Fibroblast of mammary gland (primary cell): ENCODE data around the gene RYR2.
A peak's percentile ranks its signal among the peaks of the same experiment; 100 is the strongest.

Experiments
- DNase-seq: peaks from one replicate; pipeline ENCODE4 v3.0.0-alpha.2; 2010; ENCODE audit warnings: low read depth
- H3K4me3 ChIP-seq: 2 replicates; pipeline ENCODE4 v1.5.1; 2011; ENCODE audit warnings: low read depth, mild to moderate bottlenecking, low read length, moderate library complexity; ENCODE audit not compliant: control insufficient read depth
- TF ChIP-seq, protein P1 (sequence below): conservative IDR thresholded peaks from 2 replicates; pipeline ENCODE4 v1.5.1; 2011; ENCODE audit warnings: low read depth, low read length, inconsistent platforms; ENCODE audit not compliant: control insufficient read depth, insufficient read depth

Gene RYR2

DNA sequence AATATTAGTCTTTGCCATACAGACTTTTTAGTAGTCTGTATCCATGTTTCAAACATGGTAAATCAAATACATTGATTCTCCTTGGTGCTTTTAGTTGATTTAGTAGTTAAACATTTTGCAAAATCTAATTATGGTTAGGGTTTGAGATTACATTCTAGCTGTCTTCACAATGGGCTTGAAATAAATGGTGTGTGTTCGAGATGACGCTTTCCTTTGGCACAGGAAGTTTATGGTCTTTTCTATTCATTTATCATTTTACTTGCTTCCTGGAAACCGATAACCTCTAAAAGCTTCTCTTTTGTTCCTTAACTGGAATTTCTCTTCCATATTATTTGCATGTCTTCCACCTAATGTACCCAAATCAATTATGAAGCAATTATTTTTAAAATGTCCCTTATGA, 810.4 kb downstream of the RYR2 start:
- TF ChIP-seq, protein P1, sequence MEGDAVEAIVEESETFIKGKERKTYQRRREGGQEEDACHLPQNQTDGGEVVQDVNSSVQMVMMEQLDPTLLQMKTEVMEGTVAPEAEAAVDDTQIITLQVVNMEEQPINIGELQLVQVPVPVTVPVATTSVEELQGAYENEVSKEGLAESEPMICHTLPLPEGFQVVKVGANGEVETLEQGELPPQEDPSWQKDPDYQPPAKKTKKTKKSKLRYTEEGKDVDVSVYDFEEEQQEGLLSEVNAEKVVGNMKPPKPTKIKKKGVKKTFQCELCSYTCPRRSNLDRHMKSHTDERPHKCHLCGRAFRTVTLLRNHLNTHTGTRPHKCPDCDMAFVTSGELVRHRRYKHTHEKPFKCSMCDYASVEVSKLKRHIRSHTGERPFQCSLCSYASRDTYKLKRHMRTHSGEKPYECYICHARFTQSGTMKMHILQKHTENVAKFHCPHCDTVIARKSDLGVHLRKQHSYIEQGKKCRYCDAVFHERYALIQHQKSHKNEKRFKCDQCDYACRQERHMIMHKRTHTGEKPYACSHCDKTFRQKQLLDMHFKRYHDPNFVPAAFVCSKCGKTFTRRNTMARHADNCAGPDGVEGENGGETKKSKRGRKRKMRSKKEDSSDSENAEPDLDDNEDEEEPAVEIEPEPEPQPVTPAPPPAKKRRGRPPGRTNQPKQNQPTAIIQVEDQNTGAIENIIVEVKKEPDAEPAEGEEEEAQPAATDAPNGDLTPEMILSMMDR = no peak
- DNase-seq = no peak
- no peak overlapping the region for H3K4me3 ChIP-seq

DNA sequence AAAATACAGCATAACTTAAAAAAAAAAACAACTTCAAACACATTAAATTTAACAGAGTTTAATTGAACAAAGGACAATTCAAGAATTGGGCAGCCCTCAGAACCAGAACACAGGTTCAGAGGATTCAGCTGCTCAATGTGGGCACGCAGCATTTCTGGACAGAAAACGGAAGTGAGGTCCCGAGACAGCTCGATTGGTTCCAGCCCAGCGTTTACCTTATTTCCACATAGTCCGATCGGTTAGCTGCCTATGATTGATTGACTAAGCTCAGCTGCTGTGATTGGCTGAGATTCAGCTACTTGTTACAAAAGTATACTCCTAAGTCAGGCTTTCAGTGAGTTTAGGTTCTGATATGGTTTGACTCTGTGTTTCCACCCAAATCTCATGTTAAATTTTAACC, 815.5 kb downstream of the RYR2 start:
- DNase-seq = no peak
- H3K4me3 ChIP-seq = no peak overlapping the region
- TF ChIP-seq, protein P1 = no peak

DNA sequence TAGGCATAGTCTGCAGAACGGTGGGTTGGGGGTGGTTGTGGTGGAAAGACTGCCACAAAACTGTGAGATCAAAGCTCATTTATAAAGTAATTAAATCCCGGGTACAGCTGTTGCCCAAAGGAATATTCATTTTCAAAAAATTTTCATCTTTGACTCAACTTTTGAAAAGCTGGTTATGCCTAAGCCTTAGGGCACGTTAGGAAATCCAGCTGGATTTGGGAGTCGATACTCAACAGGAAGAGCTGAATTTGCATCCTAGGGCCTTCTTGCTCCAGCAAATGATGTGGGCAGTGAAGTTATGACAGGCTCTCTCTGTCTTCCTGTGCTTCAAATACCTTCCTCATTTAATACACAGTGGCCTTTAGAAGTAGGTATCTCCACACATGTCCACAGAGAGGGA, 817.0 kb downstream of the RYR2 start:
- DNase-seq = no peak
- TF ChIP-seq, protein P1 = no peak
- no peak overlapping the region for H3K4me3 ChIP-seq

DNA sequence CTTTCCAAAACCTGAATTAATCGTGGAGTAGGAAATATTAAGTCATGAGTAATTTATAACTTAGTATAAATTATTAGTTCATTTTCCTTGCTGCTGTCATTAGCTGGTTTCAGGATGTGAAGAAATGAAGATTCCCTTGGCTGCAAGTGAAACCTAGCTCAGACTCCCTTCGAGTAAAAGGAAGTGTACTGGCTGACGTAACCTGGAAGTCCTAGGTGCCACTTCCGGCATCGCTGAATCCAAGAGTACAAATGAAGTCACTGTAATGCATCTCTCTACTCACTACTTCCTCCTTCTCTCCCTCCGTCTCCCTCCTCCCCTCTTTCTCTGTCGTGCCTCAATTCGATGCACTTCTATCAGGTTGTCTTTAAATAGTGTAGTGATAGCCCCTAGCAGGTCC, 820.0 kb downstream of the RYR2 start:
- DNase-seq = no peak
- H3K4me3 ChIP-seq = no peak overlapping the region
- TF ChIP-seq, protein P1 = no peak

DNA sequence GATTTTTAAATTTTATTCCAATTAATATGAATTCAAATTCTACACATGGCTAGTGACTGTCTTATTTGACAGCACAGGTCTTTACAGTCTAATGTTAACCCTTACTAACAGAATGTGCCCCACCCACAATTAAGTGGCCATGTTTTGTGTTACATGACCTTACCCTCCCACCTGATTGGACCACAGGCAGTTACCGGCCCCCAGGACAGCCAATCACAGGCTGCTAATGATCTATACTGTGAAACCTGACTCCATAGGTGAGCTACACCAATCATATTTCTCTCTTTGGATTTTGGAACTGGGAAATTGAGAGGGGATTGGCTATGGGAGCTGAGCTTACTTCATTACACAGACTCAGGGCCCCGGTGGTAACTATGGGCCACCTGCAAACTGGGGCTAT, 821.2 kb downstream of the RYR2 start:
- DNase-seq = no peak
- TF ChIP-seq, protein P1 = no peak
- no peak overlapping the region for H3K4me3 ChIP-seq

DNA sequence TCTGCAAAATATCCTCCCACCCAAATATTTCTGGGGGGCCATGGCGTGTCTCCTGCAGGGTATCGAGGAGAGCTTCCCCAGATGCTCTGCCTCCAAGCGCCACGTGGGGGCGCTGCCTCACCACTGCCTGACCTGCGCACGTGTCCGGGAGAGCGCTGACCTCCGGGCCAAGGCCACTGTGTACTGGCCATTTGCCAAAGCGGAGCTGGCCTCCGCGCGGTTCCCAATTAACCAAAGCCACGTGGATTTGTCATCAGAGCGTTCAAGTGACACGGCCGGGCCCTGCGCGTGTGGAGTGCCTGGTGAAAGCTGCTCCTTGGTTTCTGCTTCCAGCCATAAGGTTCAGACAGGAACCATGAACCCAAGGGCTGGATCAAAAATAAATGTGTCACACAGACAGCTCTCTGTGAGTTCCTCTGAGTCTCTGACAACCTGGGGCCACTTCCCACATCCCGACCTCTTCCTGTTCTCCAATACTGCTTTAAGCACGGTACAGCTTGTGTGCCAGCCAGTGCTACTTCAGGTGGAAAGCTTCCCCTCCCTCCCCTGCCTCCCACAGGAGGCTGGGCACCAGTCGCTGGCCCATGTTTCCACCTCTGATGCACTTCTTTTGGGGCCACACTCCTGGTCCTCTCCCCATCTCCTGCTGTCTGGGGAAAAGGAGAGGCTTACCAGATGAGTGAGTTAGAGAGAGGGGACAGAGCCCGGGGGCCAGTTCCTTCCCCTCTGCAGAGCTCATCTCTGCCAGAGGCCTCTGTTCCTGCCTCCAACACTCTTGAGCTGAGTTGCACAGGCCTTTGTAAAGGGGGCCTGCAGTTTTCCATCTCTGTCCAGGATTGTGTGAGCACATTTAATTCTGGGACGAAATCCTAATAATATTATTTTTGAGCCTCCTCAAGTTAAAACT, 822.6 kb downstream of the RYR2 start:
- DNase-seq = peak; percentile 42
- H3K4me3 ChIP-seq = no peak overlapping the region
- TF ChIP-seq, protein P1 = peak; percentile 95
